HL-60 (cell line): ENCODE results near the gene SETBP1.

Source experiments
- DNase-seq, 2 experiments: peaks; one replicate each; pipeline ENCODE4 v3.0.0-alpha.2; 2010 to 2020; ENCODE audit warnings: low read depth in 1 of 2, low spot score in 1 of 2
- H3K27ac ChIP-seq: fragments of 250-450 bp; sonication (Bioruptor Pico); replicated peaks from 2 replicates; pipeline ENCODE4 v1.5.1; 2020; ENCODE audit warnings: mild to moderate bottlenecking, moderate library complexity
- H3K27me3 ChIP-seq: fragments of 250-450 bp; sonication (Bioruptor Pico); 2 replicates; pipeline ENCODE4 v1.5.1; 2021; ENCODE audit warnings: mild to moderate bottlenecking, moderate library complexity; ENCODE audit not compliant: insufficient read depth, poor library complexity, severe bottlenecking
- H3K4me3 ChIP-seq: replicated peaks from 2 replicates; pipeline ENCODE4 v1.5.1; 2011; ENCODE audit warnings: mild to moderate bottlenecking, control low read depth, low read length; ENCODE audit not compliant: insufficient read depth
- GABPA ChIP-seq: IDR thresholded peaks from 2 replicates; pipeline ENCODE4 v1.6.1; 2012; ENCODE audit warnings: low read depth
- POLR2AphosphoS5 ChIP-seq: IDR thresholded peaks from 2 replicates; pipeline ENCODE4 v1.6.1; 2012; ENCODE audit warnings: low read depth
- SPI1 ChIP-seq: IDR thresholded peaks from 2 replicates; pipeline ENCODE4 v1.6.1; 2012; ENCODE audit warnings: low read depth, mild to moderate bottlenecking, borderline replicate concordance
- TF ChIP-seq, protein P1 (sequence below): IDR thresholded peaks from 2 replicates; pipeline ENCODE4 v1.6.1; 2012; ENCODE audit warnings: low read depth; ENCODE audit not compliant: insufficient replicate concordance
- TF ChIP-seq, protein P2 (sequence below): IDR thresholded peaks from one replicate; pipeline ENCODE4 v1.5.1; 2011; ENCODE audit warnings: low read length, control low read depth, inconsistent platforms; ENCODE audit not compliant: insufficient read depth

Gene SETBP1

DNA sequence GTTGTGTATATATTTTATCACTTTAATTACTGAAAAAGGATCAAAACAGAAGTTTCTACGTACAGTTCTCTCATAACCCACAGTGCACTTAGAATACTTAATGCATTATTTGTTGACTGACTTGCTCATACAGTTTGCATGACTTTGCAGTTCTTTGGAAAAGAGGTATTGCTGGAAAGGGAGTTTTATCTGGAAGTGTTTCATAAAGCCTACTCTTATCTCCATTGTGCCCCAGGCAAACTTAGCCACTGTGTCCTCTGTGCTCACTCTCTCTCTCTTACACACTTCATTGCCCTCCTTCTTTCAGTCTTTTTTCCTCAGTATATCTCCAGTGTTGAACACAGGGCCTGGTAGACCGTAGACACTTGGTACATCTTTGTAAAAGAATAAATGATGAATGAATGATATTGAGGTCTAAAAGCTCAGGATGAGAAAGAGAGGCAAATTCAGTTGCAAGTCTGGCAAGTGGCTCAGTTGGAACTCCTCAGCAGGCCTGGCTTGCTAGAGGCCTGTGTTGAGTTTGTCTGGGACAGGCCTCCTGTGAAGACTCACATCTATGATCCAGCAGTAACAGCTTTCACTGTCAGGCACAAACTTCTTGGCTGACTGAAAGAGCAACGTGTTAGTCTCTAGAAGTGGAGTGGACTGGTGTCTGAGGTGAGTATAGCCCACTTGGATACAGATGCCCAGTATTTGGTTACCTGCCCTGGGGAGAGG, 56.1 kb downstream of the SETBP1 start:
- DNase-seq, result no peak
- no peak overlapping the region for H3K4me3 ChIP-seq
- H3K27me3 ChIP-seq, result peaks cover 30% of the 10 kb centered on the region
- TF ChIP-seq, protein P1, sequence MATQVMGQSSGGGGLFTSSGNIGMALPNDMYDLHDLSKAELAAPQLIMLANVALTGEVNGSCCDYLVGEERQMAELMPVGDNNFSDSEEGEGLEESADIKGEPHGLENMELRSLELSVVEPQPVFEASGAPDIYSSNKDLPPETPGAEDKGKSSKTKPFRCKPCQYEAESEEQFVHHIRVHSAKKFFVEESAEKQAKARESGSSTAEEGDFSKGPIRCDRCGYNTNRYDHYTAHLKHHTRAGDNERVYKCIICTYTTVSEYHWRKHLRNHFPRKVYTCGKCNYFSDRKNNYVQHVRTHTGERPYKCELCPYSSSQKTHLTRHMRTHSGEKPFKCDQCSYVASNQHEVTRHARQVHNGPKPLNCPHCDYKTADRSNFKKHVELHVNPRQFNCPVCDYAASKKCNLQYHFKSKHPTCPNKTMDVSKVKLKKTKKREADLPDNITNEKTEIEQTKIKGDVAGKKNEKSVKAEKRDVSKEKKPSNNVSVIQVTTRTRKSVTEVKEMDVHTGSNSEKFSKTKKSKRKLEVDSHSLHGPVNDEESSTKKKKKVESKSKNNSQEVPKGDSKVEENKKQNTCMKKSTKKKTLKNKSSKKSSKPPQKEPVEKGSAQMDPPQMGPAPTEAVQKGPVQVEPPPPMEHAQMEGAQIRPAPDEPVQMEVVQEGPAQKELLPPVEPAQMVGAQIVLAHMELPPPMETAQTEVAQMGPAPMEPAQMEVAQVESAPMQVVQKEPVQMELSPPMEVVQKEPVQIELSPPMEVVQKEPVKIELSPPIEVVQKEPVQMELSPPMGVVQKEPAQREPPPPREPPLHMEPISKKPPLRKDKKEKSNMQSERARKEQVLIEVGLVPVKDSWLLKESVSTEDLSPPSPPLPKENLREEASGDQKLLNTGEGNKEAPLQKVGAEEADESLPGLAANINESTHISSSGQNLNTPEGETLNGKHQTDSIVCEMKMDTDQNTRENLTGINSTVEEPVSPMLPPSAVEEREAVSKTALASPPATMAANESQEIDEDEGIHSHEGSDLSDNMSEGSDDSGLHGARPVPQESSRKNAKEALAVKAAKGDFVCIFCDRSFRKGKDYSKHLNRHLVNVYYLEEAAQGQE, result no peak
- TF ChIP-seq POLR2AphosphoS5 (no peak), SPI1 (no peak), GABPA (no peak)
- TF ChIP-seq, protein P2, sequence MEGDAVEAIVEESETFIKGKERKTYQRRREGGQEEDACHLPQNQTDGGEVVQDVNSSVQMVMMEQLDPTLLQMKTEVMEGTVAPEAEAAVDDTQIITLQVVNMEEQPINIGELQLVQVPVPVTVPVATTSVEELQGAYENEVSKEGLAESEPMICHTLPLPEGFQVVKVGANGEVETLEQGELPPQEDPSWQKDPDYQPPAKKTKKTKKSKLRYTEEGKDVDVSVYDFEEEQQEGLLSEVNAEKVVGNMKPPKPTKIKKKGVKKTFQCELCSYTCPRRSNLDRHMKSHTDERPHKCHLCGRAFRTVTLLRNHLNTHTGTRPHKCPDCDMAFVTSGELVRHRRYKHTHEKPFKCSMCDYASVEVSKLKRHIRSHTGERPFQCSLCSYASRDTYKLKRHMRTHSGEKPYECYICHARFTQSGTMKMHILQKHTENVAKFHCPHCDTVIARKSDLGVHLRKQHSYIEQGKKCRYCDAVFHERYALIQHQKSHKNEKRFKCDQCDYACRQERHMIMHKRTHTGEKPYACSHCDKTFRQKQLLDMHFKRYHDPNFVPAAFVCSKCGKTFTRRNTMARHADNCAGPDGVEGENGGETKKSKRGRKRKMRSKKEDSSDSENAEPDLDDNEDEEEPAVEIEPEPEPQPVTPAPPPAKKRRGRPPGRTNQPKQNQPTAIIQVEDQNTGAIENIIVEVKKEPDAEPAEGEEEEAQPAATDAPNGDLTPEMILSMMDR, result no peak
- no peak overlapping the region for H3K27ac ChIP-seq

DNA sequence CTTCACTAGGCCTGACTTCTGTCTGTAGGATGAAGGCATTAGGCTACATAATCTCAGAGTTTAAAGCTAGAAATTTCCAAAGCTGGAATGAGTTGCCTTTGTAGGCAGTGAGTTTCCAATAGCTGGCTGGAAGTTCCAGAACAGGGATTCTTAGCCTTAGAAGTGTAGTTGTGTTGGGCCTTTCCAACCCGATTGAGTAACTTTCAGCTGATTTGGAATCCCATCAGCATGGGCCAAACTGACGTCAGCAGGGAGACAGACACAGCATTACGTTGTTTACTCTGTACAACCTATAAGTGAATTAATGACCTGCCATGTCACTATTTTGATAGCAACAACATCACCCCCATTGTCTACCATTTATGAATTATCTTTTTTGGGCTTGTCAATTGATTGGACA, 56.9 kb downstream of the SETBP1 start:
- H3K27ac ChIP-seq, result no peak overlapping the region
- TF ChIP-seq, protein P2, result no peak
- no peak for TF ChIP-seq POLR2AphosphoS5
- TF ChIP-seq SPI1, result no peak
- TF ChIP-seq, protein P1, result no peak
- no peak for TF ChIP-seq GABPA

DNA sequence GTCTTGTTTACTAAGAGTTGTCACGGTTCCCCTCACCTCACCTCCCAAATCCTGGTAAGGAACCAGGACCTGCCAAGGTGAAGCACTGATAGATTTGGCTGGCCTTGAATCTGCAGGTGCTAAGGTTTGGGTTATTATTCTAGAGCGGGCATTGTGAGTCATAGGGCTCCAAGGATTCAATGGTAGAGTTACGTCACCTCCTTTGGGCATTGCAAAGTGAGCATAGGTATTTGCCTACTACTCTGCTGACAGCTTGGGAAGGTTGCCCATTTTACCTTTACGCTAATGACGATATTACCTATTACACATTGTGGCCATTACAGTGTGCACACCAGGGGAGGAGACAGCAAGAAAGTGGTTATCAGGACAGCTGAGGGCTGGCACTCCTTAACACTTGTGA, 59.3 kb downstream of the SETBP1 start:
- H3K27me3 ChIP-seq, result peaks cover 38% of the 10 kb centered on the region
- no peak overlapping the region for H3K27ac ChIP-seq
- TF ChIP-seq, protein P2, result no peak
- TF ChIP-seq SPI1, result no peak
- TF ChIP-seq POLR2AphosphoS5, result no peak
- TF ChIP-seq GABPA, result no peak
- TF ChIP-seq, protein P1, result no peak
- no peak for DNase-seq
- no peak overlapping the region for H3K4me3 ChIP-seq

More for the DNA sequence above, 56.9 kb downstream of the SETBP1 start:
- no peak for DNase-seq
- Histone ChIP-seq H3K27me3 (peaks cover 28% of the 10 kb centered on the region), H3K4me3 (no peak overlapping the region)
